Stimulated activated CD8-positive, alpha-beta memory T cell treated with anti-CD3 and anti-CD28 coated beads, Interleukin-7, amount 100 ng/mL, for 1 hour (primary cell): ENCODE measurements around the gene SLC4A4.

Experiments
- DNase-seq, 2 donors: peaks; one replicate each; pipeline ENCODE4 v3.0.0-alpha.2; 2020; ENCODE audit warnings: low read depth in 2 of 2

Gene SLC4A4

GRCh38 chr4:71356924-71357663, 18.3 kb downstream of the SLC4A4 start:
- DNase-seq = no peak

GRCh38 chr4:71360844-71361243, 22.0 kb downstream of the SLC4A4 start:
- no peak for DNase-seq

GRCh38 chr4:71361476-71361875, 22.7 kb downstream of the SLC4A4 start:
- DNase-seq = no peak

DNA sequence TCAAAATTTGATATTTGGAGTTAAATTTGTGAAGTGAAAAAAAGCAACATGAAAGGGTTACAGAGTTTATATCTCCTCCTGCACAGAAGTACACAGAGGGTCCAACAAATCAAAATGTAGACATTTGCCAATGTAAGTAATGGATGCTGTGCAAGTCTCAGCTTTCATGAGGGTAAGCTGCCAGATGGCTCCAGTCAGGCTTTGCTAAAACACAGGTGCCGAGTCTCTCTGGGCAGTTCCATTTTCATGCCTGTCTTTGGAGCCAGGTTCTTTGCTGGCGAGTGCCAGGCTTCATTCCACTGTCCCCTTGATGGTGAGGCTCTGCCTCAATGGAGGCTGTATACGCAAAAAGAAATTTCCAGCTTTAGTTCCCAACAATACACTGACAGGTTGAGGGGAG, 27.9 kb downstream of the SLC4A4 start:
- no peak for DNase-seq

DNA sequence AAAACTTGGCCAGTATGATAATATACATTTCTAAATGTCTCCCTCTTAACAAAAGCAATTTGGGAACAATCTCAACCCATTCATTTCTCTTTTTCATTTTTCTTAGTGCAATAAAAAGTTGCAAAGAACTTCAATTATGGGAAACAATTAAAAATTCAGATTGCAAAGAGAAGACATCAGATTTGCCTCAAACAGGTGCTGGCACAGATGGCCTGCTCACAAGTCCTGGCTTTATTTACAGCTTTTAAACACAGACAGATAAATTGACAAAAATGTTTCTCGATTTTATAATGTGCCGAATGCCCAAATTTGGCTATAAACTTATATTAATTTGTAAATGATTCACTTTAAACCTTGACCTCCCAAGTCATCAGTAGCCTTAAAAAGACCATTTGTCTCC, 28.7 kb downstream of the SLC4A4 start:
- no peak for DNase-seq

DNA sequence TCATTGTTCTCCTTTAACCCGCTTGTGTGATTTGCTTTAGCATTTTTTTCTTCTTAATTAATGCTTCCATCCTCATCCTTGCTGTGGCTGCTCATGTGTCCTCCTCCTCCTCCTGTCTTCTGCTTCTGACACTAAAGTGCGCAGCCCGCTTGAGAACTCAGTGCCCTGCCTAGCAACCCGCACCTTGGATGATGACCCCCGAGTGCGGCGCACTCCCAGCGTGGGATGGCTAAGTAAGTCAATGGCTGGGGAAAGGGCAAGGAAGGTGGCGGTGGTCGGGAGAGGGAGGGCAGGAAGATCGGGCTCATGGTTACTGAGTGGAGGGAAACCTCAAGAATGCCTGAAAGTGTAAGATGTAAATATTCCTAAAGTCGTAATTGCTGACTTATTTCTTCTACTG, 30.1 kb downstream of the SLC4A4 start:
- no peak for DNase-seq

GRCh38 chr4:71369536-71369935, 30.7 kb downstream of the SLC4A4 start:
- no peak for DNase-seq

DNA sequence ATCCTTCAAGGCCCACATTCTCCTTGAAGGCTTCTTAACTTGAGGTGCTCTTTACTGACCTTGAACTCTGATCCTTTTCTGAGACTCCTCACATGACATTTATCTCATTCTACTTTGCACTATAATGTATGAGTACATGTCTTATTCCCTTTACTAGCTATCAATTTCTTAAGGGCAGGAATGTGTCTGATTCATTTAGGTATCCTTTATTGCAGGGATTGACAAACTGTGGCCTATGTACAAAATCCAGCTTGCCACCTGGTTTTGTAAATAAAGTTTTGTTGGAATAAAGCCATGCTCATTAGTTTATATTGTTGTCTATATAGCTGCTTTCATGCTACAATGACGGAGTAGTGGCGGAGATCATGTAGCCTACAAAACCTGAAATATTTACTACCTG, 36.7 kb downstream of the SLC4A4 start:
- no peak for DNase-seq

DNA sequence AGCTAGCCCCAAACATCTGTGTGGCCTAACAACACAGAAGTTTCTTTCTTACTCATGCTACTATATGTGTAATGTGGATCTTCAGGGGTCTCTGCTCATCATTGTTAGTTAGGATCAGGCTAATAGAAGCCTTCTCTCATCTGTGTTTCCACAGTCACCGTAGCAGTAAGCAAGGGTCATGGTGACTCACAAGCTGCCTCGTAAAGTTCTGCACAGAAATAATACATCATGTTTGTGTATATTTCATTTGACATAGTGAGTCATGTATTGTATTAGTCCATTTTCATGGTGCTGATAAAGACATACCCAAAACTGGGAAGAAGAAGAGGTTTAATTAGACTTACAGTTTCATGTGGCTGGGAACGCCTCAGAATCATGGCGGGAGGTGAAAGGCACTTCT, 38.7 kb downstream of the SLC4A4 start:
- no peak for DNase-seq

- DNase-seq = no peak
These were observed 40.3 kb downstream of the SLC4A4 start for GRCh38 chr4:71379126-71379525.

- DNase-seq = no peak
These were observed 42.0 kb downstream of the SLC4A4 start for GRCh38 chr4:71380788-71381187.

- no peak for DNase-seq
These were observed 43.5 kb downstream of the SLC4A4 start for GRCh38 chr4:71382125-71382899.

- DNase-seq = no peak
These were observed 44.2 kb downstream of the SLC4A4 start for GRCh38 chr4:71382900-71383560.

DNA sequence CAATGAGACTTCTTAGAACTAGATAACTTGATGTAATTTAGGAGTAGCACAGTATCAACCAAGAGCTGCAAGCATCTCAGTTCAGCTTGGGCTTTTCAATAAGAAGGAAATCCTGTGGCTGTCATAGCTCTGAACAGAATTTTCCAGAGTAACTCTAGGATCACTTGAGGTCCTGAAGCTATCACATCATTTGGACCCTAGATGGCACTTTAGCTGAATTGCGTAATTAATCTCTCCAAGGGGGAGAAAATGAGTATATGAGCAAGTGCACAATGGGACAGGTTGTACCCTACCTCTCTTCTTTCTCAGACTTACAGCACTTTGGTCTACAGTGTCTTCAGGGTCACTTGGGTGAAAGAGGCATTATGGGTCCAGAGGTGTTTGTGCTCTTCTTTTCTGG, 45.2 kb downstream of the SLC4A4 start:
- no peak for DNase-seq

DNA sequence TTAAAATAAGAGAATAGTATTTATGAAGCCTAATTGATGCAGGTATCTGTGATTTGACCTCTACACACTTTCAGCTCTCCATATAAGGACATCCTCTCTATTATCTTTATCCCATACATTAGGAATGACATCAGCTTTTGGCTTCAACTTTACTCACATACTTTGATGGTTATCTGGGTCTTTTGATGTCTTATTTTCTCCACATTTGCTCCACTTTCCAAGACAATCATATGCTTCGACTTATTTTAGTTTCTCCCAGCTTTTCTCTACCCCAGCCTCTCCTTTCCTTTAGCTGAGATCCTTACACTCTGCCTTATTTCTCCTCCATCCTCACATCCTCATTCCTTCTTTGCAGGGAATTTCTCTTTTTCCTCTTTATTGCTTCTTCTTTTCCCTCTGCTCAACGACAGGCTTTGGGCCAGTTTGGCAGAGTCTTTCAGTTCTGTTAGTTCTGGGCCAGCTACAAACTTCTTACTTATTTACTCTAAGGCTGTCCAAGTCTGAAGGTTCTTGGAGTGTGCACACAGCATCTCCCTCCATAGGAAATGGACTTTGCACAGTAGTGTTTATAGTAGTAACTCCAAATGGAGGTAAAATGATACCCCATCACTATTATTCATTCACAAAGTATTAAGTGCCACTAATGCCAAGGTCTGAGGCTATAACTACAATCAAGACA, 50.5 kb downstream of the SLC4A4 start:
- no peak for DNase-seq

DNA sequence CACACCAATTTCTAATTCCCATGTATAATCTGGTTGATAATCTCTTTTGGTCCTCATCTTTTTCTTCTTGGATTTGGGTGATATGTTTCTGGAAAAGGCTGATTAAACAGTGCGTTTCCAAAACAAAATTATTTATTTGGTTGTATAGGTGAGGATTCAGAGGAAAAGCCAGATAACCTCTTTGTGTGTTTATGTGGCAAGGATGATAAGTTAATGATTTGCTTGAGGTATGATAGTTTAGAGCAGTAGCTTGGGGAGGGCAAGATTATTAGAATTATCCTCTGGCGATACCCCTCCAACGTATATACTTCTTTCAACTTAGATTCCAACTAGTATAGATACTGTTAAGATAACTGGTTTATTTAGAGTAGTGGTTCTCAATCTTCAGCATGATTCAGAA, 53.3 kb downstream of the SLC4A4 start:
- no peak for DNase-seq

DNA sequence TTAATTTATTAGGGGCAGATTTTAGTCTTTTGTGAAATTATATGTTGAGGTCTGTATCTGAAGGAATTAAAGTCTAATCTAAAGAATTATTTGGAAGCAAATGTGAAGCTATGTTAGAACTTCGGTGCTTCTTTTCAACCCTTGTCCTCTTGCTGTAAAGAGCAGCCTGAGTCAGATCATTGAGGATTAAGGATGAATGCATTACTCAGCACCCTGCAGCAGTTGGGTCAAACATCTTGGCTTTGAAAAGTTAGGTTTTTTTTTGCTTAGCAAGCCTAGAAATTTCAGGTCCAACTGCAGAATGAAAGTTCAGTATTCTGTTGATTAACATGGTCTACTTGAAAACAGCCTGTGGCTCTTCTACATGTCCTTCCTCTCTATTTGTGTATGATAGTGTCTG, 57.6 kb downstream of the SLC4A4 start:
- no peak for DNase-seq

- no peak for DNase-seq
These were observed 62.0 kb downstream of the SLC4A4 start for GRCh38 chr4:71400810-71401209.

DNA sequence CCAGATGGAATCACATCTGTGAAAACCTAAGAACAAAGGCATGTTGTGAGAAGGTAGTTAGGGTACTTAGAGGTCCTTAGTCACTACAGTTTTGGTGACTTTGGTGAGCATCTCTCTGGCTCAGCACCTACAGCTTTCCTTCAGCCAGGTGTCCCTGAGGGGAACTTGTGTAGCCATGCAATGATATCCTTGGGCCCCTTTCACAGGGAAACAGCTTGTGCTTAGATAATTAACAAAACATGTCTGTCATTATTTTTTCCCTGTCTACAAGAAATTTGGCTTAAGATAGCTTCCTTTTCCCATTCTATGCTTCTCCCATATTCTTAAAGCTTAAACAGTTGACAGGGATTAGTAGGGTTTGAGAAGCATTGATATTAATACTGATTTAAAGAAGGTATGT, 63.8 kb downstream of the SLC4A4 start:
- DNase-seq = no peak

DNA sequence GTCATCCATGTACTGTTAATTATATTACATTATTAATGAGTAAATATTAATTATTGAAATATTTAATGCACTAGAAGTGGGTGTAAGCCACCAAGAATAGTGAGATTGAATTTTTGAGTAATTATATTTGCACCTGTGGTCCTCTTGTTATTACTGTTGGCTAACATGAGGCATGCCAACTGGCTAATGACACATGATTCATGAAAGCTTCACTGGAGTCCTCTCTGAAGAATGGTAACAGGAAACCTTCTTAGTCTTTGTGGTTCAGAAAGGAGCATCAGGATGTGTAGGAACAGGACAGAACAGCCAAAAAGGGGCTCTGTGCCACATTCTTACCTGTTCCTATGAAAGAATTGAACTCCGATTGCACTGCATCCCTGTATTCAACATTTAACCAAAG, 65.2 kb downstream of the SLC4A4 start:
- no peak for DNase-seq

GRCh38 chr4:71405791-71406190, 67.0 kb downstream of the SLC4A4 start:
- DNase-seq = no peak

- DNase-seq = no peak
These were observed 67.7 kb downstream of the SLC4A4 start for GRCh38 chr4:71406459-71406963.
